Measurements from ENCODE around the gene MAP1LC3B2.

DNA sequence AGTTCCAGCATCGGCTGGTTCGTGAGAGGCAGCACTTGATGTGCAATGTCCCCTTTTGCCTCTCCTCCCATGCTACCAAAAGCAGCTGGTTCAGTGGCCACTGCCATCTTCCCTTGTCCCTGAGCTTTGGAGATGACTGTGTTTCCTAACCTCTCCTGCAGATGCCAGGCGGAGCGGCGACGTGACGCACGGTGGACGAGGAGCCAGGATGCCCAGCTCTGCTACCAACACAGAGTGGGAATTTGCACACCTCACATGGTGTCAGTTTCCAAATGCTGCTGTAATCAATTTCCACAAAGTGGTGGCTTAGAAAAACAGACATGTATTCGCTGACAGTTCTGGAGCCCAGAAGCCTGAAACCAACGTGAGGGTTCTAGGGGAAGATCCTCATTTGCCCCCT, 42.5 kb upstream of the MAP1LC3B2 start:
- TF ChIP-seq ZNF565 (CRISPR knock-in tag; conservative IDR thresholded peaks at IDR 0.05; ENCODE audit: low read depth) (no peak), RARB (CRISPR knock-in tag; IDR thresholded peaks at IDR 0.05) (no peak), ZFP30 (CRISPR knock-in tag; IDR thresholded peaks at IDR 0.05) (no peak), ARNTL (CRISPR knock-in tag; IDR thresholded peaks at IDR 0.05; ENCODE audit: borderline replicate concordance, low read depth) (no peak), TCF4 (CRISPR knock-in tag; IDR thresholded peaks at IDR 0.05; ENCODE audit: borderline replicate concordance) (no peak), ZFP3 (CRISPR knock-in tag; IDR thresholded peaks at IDR 0.05) (no peak), SNAI2 (CRISPR knock-in tag; IDR thresholded peaks at IDR 0.05) (no peak), CSDC2 (CRISPR knock-in tag; IDR thresholded peaks at IDR 0.05) (no peak), TSHZ2 (CRISPR knock-in tag; IDR thresholded peaks at IDR 0.05) (no peak), PPARA (CRISPR knock-in tag; IDR thresholded peaks at IDR 0.05; ENCODE audit: borderline replicate concordance) (no peak), OSR1 (CRISPR knock-in tag; IDR thresholded peaks at IDR 0.05) (no peak)
- TF ChIP-seq, protein P1, sequence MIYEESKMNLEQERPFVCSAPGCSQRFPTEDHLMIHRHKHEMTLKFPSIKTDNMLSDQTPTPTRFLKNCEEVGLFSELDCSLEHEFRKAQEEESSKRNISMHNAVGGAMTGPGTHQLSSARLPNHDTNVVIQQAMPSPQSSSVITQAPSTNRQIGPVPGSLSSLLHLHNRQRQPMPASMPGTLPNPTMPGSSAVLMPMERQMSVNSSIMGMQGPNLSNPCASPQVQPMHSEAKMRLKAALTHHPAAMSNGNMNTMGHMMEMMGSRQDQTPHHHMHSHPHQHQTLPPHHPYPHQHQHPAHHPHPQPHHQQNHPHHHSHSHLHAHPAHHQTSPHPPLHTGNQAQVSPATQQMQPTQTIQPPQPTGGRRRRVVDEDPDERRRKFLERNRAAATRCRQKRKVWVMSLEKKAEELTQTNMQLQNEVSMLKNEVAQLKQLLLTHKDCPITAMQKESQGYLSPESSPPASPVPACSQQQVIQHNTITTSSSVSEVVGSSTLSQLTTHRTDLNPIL (CRISPR knock-in tag; IDR thresholded peaks at IDR 0.05; ENCODE audit: low read depth): no peak
- TF ChIP-seq, protein P2, sequence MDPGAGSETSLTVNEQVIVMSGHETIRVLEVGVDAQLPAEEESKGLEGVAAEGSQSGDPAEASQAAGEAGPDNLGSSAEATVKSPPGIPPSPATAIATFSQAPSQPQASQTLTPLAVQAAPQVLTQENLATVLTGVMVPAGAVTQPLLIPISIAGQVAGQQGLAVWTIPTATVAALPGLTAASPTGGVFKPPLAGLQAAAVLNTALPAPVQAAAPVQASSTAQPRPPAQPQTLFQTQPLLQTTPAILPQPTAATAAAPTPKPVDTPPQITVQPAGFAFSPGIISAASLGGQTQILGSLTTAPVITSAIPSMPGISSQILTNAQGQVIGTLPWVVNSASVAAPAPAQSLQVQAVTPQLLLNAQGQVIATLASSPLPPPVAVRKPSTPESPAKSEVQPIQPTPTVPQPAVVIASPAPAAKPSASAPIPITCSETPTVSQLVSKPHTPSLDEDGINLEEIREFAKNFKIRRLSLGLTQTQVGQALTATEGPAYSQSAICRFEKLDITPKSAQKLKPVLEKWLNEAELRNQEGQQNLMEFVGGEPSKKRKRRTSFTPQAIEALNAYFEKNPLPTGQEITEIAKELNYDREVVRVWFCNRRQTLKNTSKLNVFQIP (CRISPR knock-in tag; IDR thresholded peaks at IDR 0.05; ENCODE audit: borderline replicate concordance, low read depth): no peak
- TF ChIP-seq, protein P3, sequence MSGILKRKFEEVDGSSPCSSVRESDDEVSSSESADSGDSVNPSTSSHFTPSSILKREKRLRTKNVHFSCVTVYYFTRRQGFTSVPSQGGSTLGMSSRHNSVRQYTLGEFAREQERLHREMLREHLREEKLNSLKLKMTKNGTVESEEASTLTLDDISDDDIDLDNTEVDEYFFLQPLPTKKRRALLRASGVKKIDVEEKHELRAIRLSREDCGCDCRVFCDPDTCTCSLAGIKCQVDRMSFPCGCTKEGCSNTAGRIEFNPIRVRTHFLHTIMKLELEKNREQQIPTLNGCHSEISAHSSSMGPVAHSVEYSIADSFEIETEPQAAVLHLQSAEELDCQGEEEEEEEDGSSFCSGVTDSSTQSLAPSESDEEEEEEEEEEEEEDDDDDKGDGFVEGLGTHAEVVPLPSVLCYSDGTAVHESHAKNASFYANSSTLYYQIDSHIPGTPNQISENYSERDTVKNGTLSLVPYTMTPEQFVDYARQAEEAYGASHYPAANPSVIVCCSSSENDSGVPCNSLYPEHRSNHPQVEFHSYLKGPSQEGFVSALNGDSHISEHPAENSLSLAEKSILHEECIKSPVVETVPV (CRISPR knock-in tag; IDR thresholded peaks at IDR 0.05): no peak
